K562 (cell line): Measurements from ENCODE around the gene ALK. TPM values are rescaled to one million over a fixed set of nuclear protein-coding genes. Genes with fewer than 3 reads are reported as not detected.

Experiments
- ATAC-seq: fragments of 200-7000 bp; cut with Tn5 transposase; 3 replicates; pipeline ENCODE4 v1.9.1; 2020; ENCODE audit warnings: moderate library complexity
- BruUV-seq: library from RNA; stranded (reverse); fragments of 400-500 nt; replicated peaks from 2 replicates; lab custom pipeline; 2021; lab: Mats Ljungman, UMichigan
- CTCF ChIA-PET: fragments of 300-600 bp; formaldehyde crosslinking; extraction: SDS; loops from one replicate; lab custom pipeline; 2021; ENCODE audit warnings: low intra/inter-chr PET ratio; lab: Yijun Ruan, JAX
- POLR2A ChIA-PET: fragments of 300-600, 350-650 bp; sonication (Branson Sonifier 250); formaldehyde crosslinking; extraction: SDS; loops from one replicate; lab custom pipeline; 2021; ENCODE audit warnings: antibody characterized with exemption, inconsistent platforms; lab: Yijun Ruan, JAX
- DNase-seq, 4 experiments: peaks; one replicate each; pipeline versions ENCODE4 v3.0.0 to v3.0.0-alpha.2; 2011 to 2018; ENCODE audit warnings: low spot score in 3 of 4, mixed read lengths in 3 of 4; ENCODE audit errors: extremely low read depth in 1 of 4
- FAIRE-seq: peaks from 2 replicates; lab custom pipeline; 2011; peaks lifted over from hg19 to GRCh38; lab: Jason Lieb, UNC
- H2AFZ ChIP-seq: 2 replicates; pipeline ENCODE4 v1.6.0; 2011; ENCODE audit warnings: low read depth, low read length, control low read depth, inconsistent platforms
- H3K27ac ChIP-seq: fragments of 200-600 bp; 3 replicates; pipeline ENCODE4 v1.8.0; 2011; ENCODE audit warnings: low read depth, mild to moderate bottlenecking, control low read depth, inconsistent platforms, low read length, moderate library complexity, mixed read lengths; ENCODE audit errors: extremely low read depth
- H3K27me3 ChIP-seq, 2 experiments: fragments of 300-600 bp in 1 of 2; 2 replicates in 1 of 2; 3 replicates in 1 of 2; pipeline versions ENCODE4 v1.6.0 to v1.8.0; 2011; ENCODE audit warnings: inconsistent platforms in 2 of 2, low read length in 2 of 2, mild to moderate bottlenecking in 1 of 2, mixed read lengths in 1 of 2, moderate library complexity in 1 of 2; ENCODE audit not compliant: control insufficient read depth in 2 of 2, insufficient read depth in 2 of 2
- H3K36me3 ChIP-seq: fragments of 300-600 bp; 3 replicates; pipeline ENCODE4 v1.8.0; 2011; ENCODE audit warnings: mild to moderate bottlenecking, low read length, inconsistent platforms; ENCODE audit not compliant: control insufficient read depth, insufficient read depth
- H3K4me1 ChIP-seq, 2 experiments: fragments of 200-600 bp in 1 of 2; replicated peaks in 1 of 2; 2 replicates in 1 of 2; 3 replicates in 1 of 2; pipeline versions ENCODE4 v1.5.1 to v1.8.0; 2011; ENCODE audit warnings: inconsistent platforms in 2 of 2, low read length in 2 of 2, mild to moderate bottlenecking in 1 of 2, mixed read lengths in 1 of 2, moderate library complexity in 1 of 2; ENCODE audit not compliant: control insufficient read depth in 2 of 2, insufficient read depth in 2 of 2
- H3K4me2 ChIP-seq: 2 replicates; pipeline ENCODE4 v1.6.1; 2011; ENCODE audit warnings: low read length, control low read depth, inconsistent platforms, mixed read lengths; ENCODE audit not compliant: insufficient read depth
- H3K4me3 ChIP-seq: fragments of 200-600 bp; sonication (generic), shearing (Covaris generic); 2 replicates; pipeline ENCODE4 v1.5.1; 2016; ENCODE audit warnings: control low read depth, inconsistent platforms
- H3K79me2 ChIP-seq: fragments of 200-600 bp; 3 replicates; pipeline ENCODE4 v1.8.0; 2011; ENCODE audit warnings: low read length, inconsistent platforms; ENCODE audit not compliant: control insufficient read depth, insufficient read depth
- H3K9ac ChIP-seq, 2 experiments: 2 replicates each; pipeline versions ENCODE4 v1.6.0 to v1.6.1; 2011; ENCODE audit warnings: low read depth in 2 of 2, low read length in 2 of 2, control low read depth in 1 of 2, inconsistent platforms in 1 of 2, mild to moderate bottlenecking in 1 of 2, mixed read lengths in 1 of 2; ENCODE audit not compliant: insufficient read depth in 1 of 2
- H3K9me1 ChIP-seq: one replicate; pipeline ENCODE4 v1.6.0; 2011; ENCODE audit warnings: inconsistent platforms, mild to moderate bottlenecking, low read length, moderate library complexity; ENCODE audit not compliant: control insufficient read depth, insufficient read depth
- H3K9me3 ChIP-seq: replicated peaks from 2 replicates; pipeline ENCODE4 v1.5.1; 2011; ENCODE audit warnings: low read depth, low read length, inconsistent platforms; ENCODE audit not compliant: control insufficient read depth, insufficient read depth
- H4K20me1 ChIP-seq: replicated peaks from 2 replicates; pipeline ENCODE4 v1.6.1; 2011; ENCODE audit warnings: low read length, inconsistent platforms, mixed read lengths; ENCODE audit not compliant: control insufficient read depth, insufficient read depth
- CSDE1 ChIP-seq, 2 experiments: fragments of 450-650 bp; IDR thresholded peaks; 2 replicates each; pipeline ENCODE4 v1.6.1; 2016; ENCODE audit warnings: mild to moderate bottlenecking in 1 of 2
- FUS ChIP-seq: fragments of 200-400 bp; formaldehyde crosslinking; optimal IDR thresholded peaks from 2 replicates; pipeline ENCODE3; 2017; ENCODE audit warnings: low read depth, low read length
- JUN ChIP-seq, 2 experiments: sonication (generic) in 1 of 2; formaldehyde crosslinking in 1 of 2; IDR thresholded peaks; 2 replicates each; pipeline versions ENCODE4 v1.6.1 to v1.8.0; 2012 to 2022; ENCODE audit warnings: borderline replicate concordance in 2 of 2, mild to moderate bottlenecking in 2 of 2, improper control_type of control experiment in 1 of 2, low read depth in 1 of 2, low read length in 1 of 2, missing genetic modification reagents in 1 of 2
- NFRKB ChIP-seq: fragments of 450-650 bp; IDR thresholded peaks from 2 replicates; pipeline ENCODE4 v1.6.1; 2016; ENCODE audit warnings: low read depth
- PPARD ChIP-seq: fragments of 250-450 bp; sonication (Bioruptor Pico); IDR thresholded peaks from 2 replicates; pipeline ENCODE4 v1.8.0; 2022; ENCODE audit warnings: inconsistent platforms, mild to moderate bottlenecking, moderate library complexity
- SNIP1 ChIP-seq: fragments of 450-650 bp; IDR thresholded peaks from 2 replicates; pipeline ENCODE4 v1.7.1; 2017; ENCODE audit warnings: low read depth, mild to moderate bottlenecking
- SPI1 ChIP-seq: IDR thresholded peaks from 2 replicates; pipeline ENCODE4 v1.6.1; 2011; ENCODE audit warnings: low read depth, low read length, control low read depth, borderline replicate concordance
- TCF7 ChIP-seq: sonication (generic); IDR thresholded peaks from 2 replicates; pipeline ENCODE4 v1.6.1; 2016; ENCODE audit warnings: antibody characterized with exemption, borderline replicate concordance
- TCFL5 ChIP-seq: fragments of 250-450 bp; sonication (Bioruptor Pico); conservative IDR thresholded peaks from 2 replicates; pipeline ENCODE4 v1.6.1; 2021; ENCODE audit warnings: mild to moderate bottlenecking, moderate library complexity, matching md5 sums
- TEAD4 ChIP-seq, 2 experiments: sonication (generic) in 1 of 2; formaldehyde crosslinking in 1 of 2; IDR thresholded peaks; 2 replicates each; pipeline versions ENCODE4 v1.6.1 to v1.8.0; 2012 to 2022; ENCODE audit warnings: borderline replicate concordance in 1 of 2, inconsistent platforms in 1 of 2, low read length in 1 of 2, mild to moderate bottlenecking in 1 of 2, missing genetic modification reagents in 1 of 2
- TRIM28 ChIP-seq: fragments of 450-650 bp; IDR thresholded peaks from 2 replicates; pipeline ENCODE4 v1.6.1; 2017
- USF2 ChIP-seq: sonication (generic); formaldehyde crosslinking; IDR thresholded peaks from 2 replicates; pipeline ENCODE4 v1.5.0; 2020; ENCODE audit warnings: missing genetic modification reagents
- XRCC5 ChIP-seq: fragments of 200-400 bp; formaldehyde crosslinking; IDR thresholded peaks from 2 replicates; pipeline ENCODE4 v1.6.1; 2017; ENCODE audit warnings: low read depth, mild to moderate bottlenecking, low read length
- ZEB2 ChIP-seq: fragments of 450-650 bp; IDR thresholded peaks from 2 replicates; pipeline ENCODE4 v1.6.1; 2016
- ZNF311 ChIP-seq: fragments of 250-450 bp; sonication (Bioruptor Pico); IDR thresholded peaks from 2 replicates; pipeline ENCODE4 v1.4.0; 2020; ENCODE audit warnings: mild to moderate bottlenecking, moderate library complexity
- WGBS: fragments of 100-300 bp; shearing (Covaris generic); methylation state at CpG from one replicate; pipeline ENCODE4 v1.1.6; 2016; ENCODE audit warnings: low coverage, mixed read lengths; ENCODE audit not compliant: insufficient coverage; ENCODE audit errors: missing lambda C conversion rate; 5-methylcytosine and 5-hydroxymethylcytosine counted together
- in situ Hi-C: fragments of 300-500 bp; cut with MboI; formaldehyde crosslinking; loops from 4 replicates; pipeline ENCODE4 v1.15.0; 2018; ENCODE audit warnings: inconsistent platforms, mixed read lengths
- intact Hi-C: fragments of 100-400 bp; cut with micrococcal nuclease; formaldehyde crosslinking; loops from 2 replicates; pipeline ENCODE4 v1.14.2; 2022
- polyA plus RNA-seq, 8 experiments: library from polyadenylated mRNA; depleted of rRNA in 4 of 8; stranded (reverse) in 5 of 8; unstranded in 3 of 8; fragments of >200 nt; fragmentation: Nextera tagmentation in 2 of 8; fragmentation: Illumina TruSeq in 1 of 8; extraction: Ambion mirVana in 2 of 8; extraction: Trizol in 1 of 8; gene quantifications; 2 replicates each; pipeline versions ENCODE4 v1.2.1 to v1.2.3, GENCODE V29; 2011 to 2014; ENCODE audit warnings: inconsistent platforms in 1 of 8, missing spikeins in 1 of 8
- total RNA-seq, 7 experiments: library from RNA; depleted of rRNA in 6 of 7; stranded (reverse); fragments of >200 nt in 6 of 7; fragmentation: Illumina TruSeq in 2 of 7; extraction: Trizol in 2 of 7; gene quantifications; 2 replicates each; pipeline versions ENCODE4 v1.2.1 to v1.2.3, GENCODE V29; 2011 to 2021; ENCODE audit warnings: low replicate concordance in 1 of 7
- TF ChIP-seq, protein P1 (sequence below): sonication (generic); formaldehyde crosslinking; IDR thresholded peaks from 2 replicates; pipeline ENCODE4 v1.8.0; 2023; ENCODE audit warnings: mild to moderate bottlenecking, missing genetic modification reagents

Gene ALK
- total and polyA plus RNA-seq, 9 of the 15 experiments (the other 6 are each of a cell fraction or from before 2014, with no cell fraction given): not detected

GRCh38 chr2:29900971-29901633 lies 20.3 kb downstream of the ALK start (continued):
- TF ChIP-seq JUN (IDR thresholded peaks at IDR 0.05; ENCODE audit: borderline replicate concordance, low read depth, low read length) (0 out of 2 replicates have a peak, but pooled peaks have one; percentile 14), JUN (CRISPR knock-in tag; IDR thresholded peaks at IDR 0.05; ENCODE audit: borderline replicate concordance) (no peak), TEAD4 (IDR thresholded peaks at IDR 0.05; ENCODE audit: low read length) (peak; percentile 82), TEAD4 (CRISPR knock-in tag; IDR thresholded peaks at IDR 0.05; ENCODE audit: borderline replicate concordance) (no peak)

DNA sequence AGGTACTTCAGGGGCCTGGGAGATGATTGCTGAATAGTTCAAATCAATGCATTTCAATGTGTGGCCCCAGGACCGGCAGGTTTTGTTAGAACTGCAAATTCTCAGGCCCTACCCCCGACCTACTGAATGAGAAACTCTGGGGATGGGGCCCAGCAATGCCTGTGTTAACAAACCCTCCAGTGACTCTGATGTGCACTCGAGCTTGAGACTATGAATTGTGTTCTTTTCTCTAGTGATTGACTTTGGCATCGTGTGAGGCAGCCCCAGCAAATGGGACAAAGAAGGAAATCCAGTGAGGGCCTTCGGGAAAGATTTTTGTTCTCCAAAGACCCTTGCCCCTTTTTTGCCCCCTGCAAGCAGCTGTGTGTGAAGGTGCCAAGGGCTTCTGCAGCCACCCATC lies 22.4 kb downstream of the ALK start:
- no TSS peak for BruUV-seq
- Histone ChIP-seq H3K4me1 (no peaks in the 10 kb centered on the region), H3K36me3 (no peaks in the 10 kb centered on the region), H3K4me2 (no peak overlapping the region), H3K79me2 (no peaks in the 10 kb centered on the region), H3K9me3 (no peaks in the 10 kb centered on the region), H3K9ac (no peak overlapping the region), H3K27ac (no peak overlapping the region), H3K4me3 (no peak overlapping the region), H3K27me3 (no peaks in the 10 kb centered on the region; a peak in 1 of 5 replicates), H3K9me1 (no peaks in the 10 kb centered on the region), H4K20me1 (no peaks in the 10 kb centered on the region)
- no peak for FAIRE-seq
- in situ Hi-C loops (no loop called here), intact Hi-C loops (no loop called here)
- 3% methylated on average over 5 of the region's 5 CpGs for WGBS
- TF ChIP-seq NFRKB: no peak
- no peak for TF ChIP-seq TRIM28
- no peak for TF ChIP-seq PPARD
- no peak for TF ChIP-seq TCF7
- TF ChIP-seq CSDE1 (IDR thresholded peaks at IDR 0.05): no peak
- no peak for TF ChIP-seq USF2 (CRISPR knock-in tag)
- TF ChIP-seq ZEB2: no peak
- TF ChIP-seq XRCC5: no peak
- TF ChIP-seq SNIP1: no peak
- TF ChIP-seq ZNF311 (CRISPR knock-in tag): no peak
- TF ChIP-seq SPI1: no peak
- TF ChIP-seq, protein P1, sequence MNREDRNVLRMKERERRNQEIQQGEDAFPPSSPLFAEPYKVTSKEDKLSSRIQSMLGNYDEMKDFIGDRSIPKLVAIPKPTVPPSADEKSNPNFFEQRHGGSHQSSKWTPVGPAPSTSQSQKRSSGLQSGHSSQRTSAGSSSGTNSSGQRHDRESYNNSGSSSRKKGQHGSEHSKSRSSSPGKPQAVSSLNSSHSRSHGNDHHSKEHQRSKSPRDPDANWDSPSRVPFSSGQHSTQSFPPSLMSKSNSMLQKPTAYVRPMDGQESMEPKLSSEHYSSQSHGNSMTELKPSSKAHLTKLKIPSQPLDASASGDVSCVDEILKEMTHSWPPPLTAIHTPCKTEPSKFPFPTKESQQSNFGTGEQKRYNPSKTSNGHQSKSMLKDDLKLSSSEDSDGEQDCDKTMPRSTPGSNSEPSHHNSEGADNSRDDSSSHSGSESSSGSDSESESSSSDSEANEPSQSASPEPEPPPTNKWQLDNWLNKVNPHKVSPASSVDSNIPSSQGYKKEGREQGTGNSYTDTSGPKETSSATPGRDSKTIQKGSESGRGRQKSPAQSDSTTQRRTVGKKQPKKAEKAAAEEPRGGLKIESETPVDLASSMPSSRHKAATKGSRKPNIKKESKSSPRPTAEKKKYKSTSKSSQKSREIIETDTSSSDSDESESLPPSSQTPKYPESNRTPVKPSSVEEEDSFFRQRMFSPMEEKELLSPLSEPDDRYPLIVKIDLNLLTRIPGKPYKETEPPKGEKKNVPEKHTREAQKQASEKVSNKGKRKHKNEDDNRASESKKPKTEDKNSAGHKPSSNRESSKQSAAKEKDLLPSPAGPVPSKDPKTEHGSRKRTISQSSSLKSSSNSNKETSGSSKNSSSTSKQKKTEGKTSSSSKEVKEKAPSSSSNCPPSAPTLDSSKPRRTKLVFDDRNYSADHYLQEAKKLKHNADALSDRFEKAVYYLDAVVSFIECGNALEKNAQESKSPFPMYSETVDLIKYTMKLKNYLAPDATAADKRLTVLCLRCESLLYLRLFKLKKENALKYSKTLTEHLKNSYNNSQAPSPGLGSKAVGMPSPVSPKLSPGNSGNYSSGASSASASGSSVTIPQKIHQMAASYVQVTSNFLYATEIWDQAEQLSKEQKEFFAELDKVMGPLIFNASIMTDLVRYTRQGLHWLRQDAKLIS (CRISPR knock-in tag): no peak
- TF ChIP-seq TCFL5 (CRISPR knock-in tag): no peak
- no peak for TF ChIP-seq FUS
- TF ChIP-seq, all 486 proteins: peak for 0
- H2AFZ ChIP-seq: no peak overlapping the region
- POLR2A ChIA-PET: no interaction called here
- no peak for DNase-seq
- CTCF ChIA-PET: no interaction called here
- ATAC-seq: no peak
